Measurements from ENCODE around the gene PIP5K1B.

Gene PIP5K1B

GRCh38 chr9:69018737-69019136 is 313.7 kb downstream of the PIP5K1B start:
- H3K36me3 ChIP-seq (replicated peaks), result no peaks in the 10 kb centered on the region
- no peaks in the 10 kb centered on the region for H3K9me3 ChIP-seq
- in situ Hi-C loops (cut with MboI; ENCODE audit: low sequenced_read_pairs), result no loop called here
- no peak overlapping the region for H3K4me3 ChIP-seq
- H3K27me3 ChIP-seq (ENCODE audit: low read depth), result no peaks in the 10 kb centered on the region; the same call in 1 of the 2 replicates
- DNase-seq (ENCODE audit: low spot score in 2 of 2), result no peak
- no peaks in the 10 kb centered on the region for H3K4me1 ChIP-seq

GRCh38 chr9:69019808-69020207 is 314.8 kb downstream of the PIP5K1B start:
- in situ Hi-C loops (cut with MboI; ENCODE audit: low sequenced_read_pairs), result no loop called here
- H3K27me3 ChIP-seq (ENCODE audit: low read depth), result no peaks in the 10 kb centered on the region; the same call in 1 of the 2 replicates
- H3K4me1 ChIP-seq, result no peaks in the 10 kb centered on the region
- DNase-seq (ENCODE audit: low spot score in 2 of 2), result no peak
- H3K9me3 ChIP-seq, result no peaks in the 10 kb centered on the region
- no peaks in the 10 kb centered on the region for H3K36me3 ChIP-seq (replicated peaks)
- H3K4me3 ChIP-seq, result no peak overlapping the region

GRCh38 chr9:69020301-69021145 is 315.5 kb downstream of the PIP5K1B start:
- in situ Hi-C loops (cut with MboI; ENCODE audit: low sequenced_read_pairs), result no loop called here
- Histone ChIP-seq H3K27me3 (ENCODE audit: low read depth) (no peaks in the 10 kb centered on the region; the same call in 1 of the 2 replicates), H3K4me1 (no peaks in the 10 kb centered on the region), H3K9me3 (no peaks in the 10 kb centered on the region), H3K36me3 (replicated peaks) (no peaks in the 10 kb centered on the region), H3K4me3 (no peak overlapping the region)
- no peak for DNase-seq (ENCODE audit: low spot score in 2 of 2)

- no peaks in the 10 kb centered on the region for H3K36me3 ChIP-seq (replicated peaks)
- H3K27me3 ChIP-seq (ENCODE audit: low read depth), result no peaks in the 10 kb centered on the region; the same call in 1 of the 2 replicates
- no peak overlapping the region for H3K4me3 ChIP-seq
- DNase-seq (ENCODE audit: low spot score in 2 of 2), result no peak
- no peaks in the 10 kb centered on the region for H3K4me1 ChIP-seq
- in situ Hi-C loops (cut with MboI; ENCODE audit: low sequenced_read_pairs), result no loop called here
- H3K9me3 ChIP-seq, result no peaks in the 10 kb centered on the region
These were observed 318.6 kb downstream of the PIP5K1B start for GRCh38 chr9:69023650-69024049.

GRCh38 chr9:69027355-69028097 is 322.5 kb downstream of the PIP5K1B start:
- in situ Hi-C loops (cut with MboI; ENCODE audit: low sequenced_read_pairs), result no loop called here
- H3K4me3 ChIP-seq, result no peak overlapping the region
- H3K36me3 ChIP-seq (replicated peaks), result no peaks in the 10 kb centered on the region
- DNase-seq (ENCODE audit: low spot score in 2 of 2), result peak; percentile 48 to 68
- no peaks in the 10 kb centered on the region; the same call in 1 of the 2 replicates for H3K27me3 ChIP-seq (ENCODE audit: low read depth)
- H3K4me1 ChIP-seq, result no peaks in the 10 kb centered on the region
- peaks cover 3% of the 10 kb centered on the region; the same call in 1 of the 2 replicates for H3K9me3 ChIP-seq

GRCh38 chr9:69028754-69029153 is 323.7 kb downstream of the PIP5K1B start:
- Histone ChIP-seq H3K9me3 (peaks cover 3% of the 10 kb centered on the region; the same call in 1 of the 2 replicates), H3K4me1 (no peaks in the 10 kb centered on the region), H3K4me3 (no peak overlapping the region), H3K36me3 (replicated peaks) (no peaks in the 10 kb centered on the region), H3K27me3 (ENCODE audit: low read depth) (no peaks in the 10 kb centered on the region)
- in situ Hi-C loops (cut with MboI; ENCODE audit: low sequenced_read_pairs), result no loop called here
- DNase-seq (ENCODE audit: low spot score in 2 of 2), result no peak

- peaks cover 3% of the 10 kb centered on the region; the same call in 1 of the 2 replicates for H3K9me3 ChIP-seq
- H3K4me1 ChIP-seq, result no peaks in the 10 kb centered on the region
- H3K36me3 ChIP-seq (replicated peaks), result no peaks in the 10 kb centered on the region
- in situ Hi-C loops (cut with MboI; ENCODE audit: low sequenced_read_pairs), result no loop called here
- no peak for DNase-seq (ENCODE audit: low spot score in 2 of 2)
- no peaks in the 10 kb centered on the region for H3K27me3 ChIP-seq (ENCODE audit: low read depth)
- H3K4me3 ChIP-seq, result no peak overlapping the region
These were observed 324.5 kb downstream of the PIP5K1B start for GRCh38 chr9:69029535-69029934.

- H3K4me3 ChIP-seq, result no peak overlapping the region
- no peaks in the 10 kb centered on the region for H3K4me1 ChIP-seq
- H3K36me3 ChIP-seq (replicated peaks), result no peaks in the 10 kb centered on the region
- in situ Hi-C loops (cut with MboI; ENCODE audit: low sequenced_read_pairs), result no loop called here
- peaks cover 3% of the 10 kb centered on the region; the same call in 1 of the 2 replicates for H3K9me3 ChIP-seq
- no peaks in the 10 kb centered on the region for H3K27me3 ChIP-seq (ENCODE audit: low read depth)
- no peak for DNase-seq (ENCODE audit: low spot score in 2 of 2)
These were observed 326.0 kb downstream of the PIP5K1B start for GRCh38 chr9:69030851-69031645.

- Histone ChIP-seq H3K4me3 (no peak overlapping the region), H3K36me3 (replicated peaks) (no peaks in the 10 kb centered on the region), H3K4me1 (no peaks in the 10 kb centered on the region; the same call in 1 of the 2 replicates), H3K27me3 (ENCODE audit: low read depth) (no peaks in the 10 kb centered on the region), H3K9me3 (peaks cover 3% of the 10 kb centered on the region; the same call in 1 of the 2 replicates)
- DNase-seq (ENCODE audit: low spot score in 2 of 2), result no peak
- in situ Hi-C loops (cut with MboI; ENCODE audit: low sequenced_read_pairs), result no loop called here
These were observed 329.0 kb downstream of the PIP5K1B start for GRCh38 chr9:69034071-69034470.

- in situ Hi-C loops (cut with MboI; ENCODE audit: low sequenced_read_pairs), result no loop called here
- no peaks in the 10 kb centered on the region for H3K27me3 ChIP-seq (ENCODE audit: low read depth)
- H3K36me3 ChIP-seq (replicated peaks), result no peaks in the 10 kb centered on the region
- no peaks in the 10 kb centered on the region for H3K9me3 ChIP-seq
- H3K4me1 ChIP-seq, result no peaks in the 10 kb centered on the region; the same call in 1 of the 2 replicates
- peak; percentile 67 to 85 for DNase-seq (ENCODE audit: low spot score in 2 of 2)
- H3K4me3 ChIP-seq, result peak within 1 kb of the TSS; percentile 83
These were observed 330.6 kb downstream of the PIP5K1B start, which contains the start of gene FXN for GRCh38 chr9:69035438-69036308. TSS of gene FXN (plus strand) at chr9:69035752. CDS start at chr9:69035783, 31 bp downstream.

- H3K27me3 ChIP-seq (ENCODE audit: low read depth), result no peaks in the 10 kb centered on the region
- no peaks in the 10 kb centered on the region; the same call in 1 of the 2 replicates for H3K4me1 ChIP-seq
- H3K36me3 ChIP-seq (replicated peaks), result no peaks in the 10 kb centered on the region
- peak overlapping the region; percentile 83 for H3K4me3 ChIP-seq
- DNase-seq (ENCODE audit: low spot score in 2 of 2), result peak in 1 of 2 experiments; percentile 21
- no peaks in the 10 kb centered on the region for H3K9me3 ChIP-seq
- in situ Hi-C loops (cut with MboI; ENCODE audit: low sequenced_read_pairs), result no loop called here
These were observed 331.3 kb downstream of the PIP5K1B start for GRCh38 chr9:69036309-69036708.

- in situ Hi-C loops (cut with MboI; ENCODE audit: low sequenced_read_pairs), result no loop called here
- H3K36me3 ChIP-seq (replicated peaks), result no peaks in the 10 kb centered on the region
- H3K9me3 ChIP-seq, result no peaks in the 10 kb centered on the region
- no peaks in the 10 kb centered on the region; the same call in 1 of the 2 replicates for H3K4me1 ChIP-seq
- peak overlapping the region; percentile 83 for H3K4me3 ChIP-seq
- peak in 1 of 2 experiments; percentile 31 for DNase-seq (ENCODE audit: low spot score in 2 of 2)
- no peaks in the 10 kb centered on the region for H3K27me3 ChIP-seq (ENCODE audit: low read depth)
These were observed 331.8 kb downstream of the PIP5K1B start for GRCh38 chr9:69036799-69037198.

Data from HAP-1 (cell line).